Smooth muscle cell of the brain vasculature (primary cell): ENCODE measurements around the gene PBX3.

Experiments used
- DNase-seq: peaks from one replicate; pipeline ENCODE4 v3.0.0-alpha.2; 2012; ENCODE audit warnings: low read depth, low spot score

Gene PBX3

GRCh38 chr9:125994066-125994943 is 247.1 kb downstream of the PBX3 start:
- DNase-seq, result no peak

- DNase-seq, result no peak
These were observed 247.8 kb downstream of the PBX3 start for GRCh38 chr9:125995006-125995405.

GRCh38 chr9:125995706-125996105 is 248.5 kb downstream of the PBX3 start:
- no peak for DNase-seq

GRCh38 chr9:125996791-125997190 is 249.6 kb downstream of the PBX3 start:
- DNase-seq, result no peak

GRCh38 chr9:125997196-125997823 is 250.1 kb downstream of the PBX3 start:
- DNase-seq, result no peak

- no peak for DNase-seq
These were observed 251.8 kb downstream of the PBX3 start for GRCh38 chr9:125998837-125999503.

GRCh38 chr9:125999504-125999881 is 252.3 kb downstream of the PBX3 start:
- DNase-seq, result no peak

- DNase-seq, result no peak
These were observed 253.1 kb downstream of the PBX3 start for GRCh38 chr9:126000256-126000655.

- DNase-seq, result no peak
These were observed 253.8 kb downstream of the PBX3 start for GRCh38 chr9:126000731-126001580.

GRCh38 chr9:126001581-126002225 is 254.5 kb downstream of the PBX3 start:
- no peak for DNase-seq

GRCh38 chr9:126002476-126003350 is 255.5 kb downstream of the PBX3 start:
- DNase-seq, result no peak

GRCh38 chr9:126009047-126009446 is 261.9 kb downstream of the PBX3 start:
- no peak for DNase-seq

- no peak for DNase-seq
These were observed 267.6 kb downstream of the PBX3 start for GRCh38 chr9:126014726-126015125.

GRCh38 chr9:126015424-126015823 is 268.3 kb downstream of the PBX3 start:
- no peak for DNase-seq

GRCh38 chr9:126016579-126017290 is 269.6 kb downstream of the PBX3 start:
- DNase-seq, result no peak
